Astrocyte (in vitro differentiated cells and primary cell): ENCODE data around the gene STK39. TPM values are rescaled to one million over a fixed set of nuclear protein-coding genes. Genes with fewer than 3 reads are reported as not detected.

Experiments used
- DNase-seq: peaks from one replicate; pipeline ENCODE4 v3.0.0-alpha.2; 2010; ENCODE audit warnings: low read depth
- FAIRE-seq: peaks from 2 replicates; lab custom pipeline; 2011; peaks lifted over from hg19 to GRCh38; lab: Jason Lieb, UNC
- H2AFZ ChIP-seq: 2 replicates; pipeline ENCODE4 v1.6.0; 2012; ENCODE audit warnings: low read depth, low read length, inconsistent platforms
- H3K27ac ChIP-seq: 2 replicates; pipeline ENCODE4 v1.5.1; 2011; ENCODE audit warnings: low read depth, low read length, inconsistent platforms
- H3K27me3 ChIP-seq: 2 replicates; pipeline ENCODE4 v1.6.0; 2011; ENCODE audit warnings: low read length, inconsistent platforms; ENCODE audit not compliant: insufficient read depth
- H3K36me3 ChIP-seq: 2 replicates; pipeline ENCODE4 v1.5.1; 2011; ENCODE audit warnings: low read length, inconsistent platforms; ENCODE audit not compliant: insufficient read depth
- H3K4me1 ChIP-seq: 2 replicates; pipeline ENCODE4 v1.5.1; 2011; ENCODE audit warnings: low read length, inconsistent platforms; ENCODE audit not compliant: insufficient read depth
- H3K4me2 ChIP-seq: 2 replicates; pipeline ENCODE4 v1.6.0; 2012; ENCODE audit warnings: low read length, inconsistent platforms
- H3K4me3 ChIP-seq: 2 replicates; pipeline ENCODE4 v1.5.1; 2011; ENCODE audit warnings: low read depth, mild to moderate bottlenecking, low read length, inconsistent platforms; ENCODE audit not compliant: insufficient read depth
- H3K79me2 ChIP-seq: 2 replicates; pipeline ENCODE4 v1.6.0; 2012; ENCODE audit warnings: mild to moderate bottlenecking, low read length, inconsistent platforms; ENCODE audit not compliant: insufficient read depth
- H3K9ac ChIP-seq: 2 replicates; pipeline ENCODE4 v1.6.0; 2012; ENCODE audit warnings: mild to moderate bottlenecking, low read length, inconsistent platforms
- H3K9me3 ChIP-seq: 2 replicates; pipeline ENCODE4 v1.5.1; 2012; ENCODE audit warnings: low read depth, mild to moderate bottlenecking, low read length, inconsistent platforms; ENCODE audit not compliant: insufficient read depth
- H4K20me1 ChIP-seq: 2 replicates; pipeline ENCODE4 v1.6.0; 2012; ENCODE audit warnings: low read length, inconsistent platforms; ENCODE audit not compliant: insufficient read depth
- H3K27ac Mint-ChIP-seq: one replicate; pipeline ENCODE4 v1.8.0; 2021; ENCODE audit warnings: mild to moderate bottlenecking, mixed read lengths; ENCODE audit not compliant: unreplicated experiment
- H3K27me3 Mint-ChIP-seq: one replicate; pipeline ENCODE4 v1.8.0; 2021; ENCODE audit warnings: low read depth, mixed read lengths; ENCODE audit not compliant: unreplicated experiment
- H3K36me3 Mint-ChIP-seq: one replicate; pipeline ENCODE4 v1.8.0; 2021; ENCODE audit warnings: low read depth, mixed read lengths; ENCODE audit not compliant: unreplicated experiment
- H3K4me1 Mint-ChIP-seq: one replicate; pipeline ENCODE4 v1.8.0; 2021; ENCODE audit warnings: low read depth, mixed read lengths; ENCODE audit not compliant: unreplicated experiment
- H3K4me3 Mint-ChIP-seq: one replicate; pipeline ENCODE4 v1.8.0; 2021; ENCODE audit warnings: mild to moderate bottlenecking, moderate library complexity, mixed read lengths; ENCODE audit not compliant: unreplicated experiment
- H3K9me3 Mint-ChIP-seq: one replicate; pipeline ENCODE4 v1.8.0; 2021; ENCODE audit warnings: mild to moderate bottlenecking, mixed read lengths; ENCODE audit not compliant: unreplicated experiment
- EZH2 ChIP-seq: IDR thresholded peaks from 2 replicates; pipeline ENCODE4 v1.6.1; 2012; ENCODE audit warnings: mild to moderate bottlenecking, low read length, inconsistent platforms; ENCODE audit not compliant: insufficient read depth
- total RNA-seq: library from RNA; stranded (reverse); gene quantifications from 2 replicates; pipeline ENCODE4 v1.2.1, GENCODE V29; 2021
- TF ChIP-seq, protein P1 (sequence below): IDR thresholded peaks from 2 replicates; pipeline ENCODE4 v1.5.1; 2011; ENCODE audit warnings: low read depth, mild to moderate bottlenecking, inconsistent platforms, low read length, moderate library complexity; ENCODE audit not compliant: insufficient read depth

Gene STK39
- total RNA-seq, 1 donor from 2014 or later = 23.4 TPM

DNA sequence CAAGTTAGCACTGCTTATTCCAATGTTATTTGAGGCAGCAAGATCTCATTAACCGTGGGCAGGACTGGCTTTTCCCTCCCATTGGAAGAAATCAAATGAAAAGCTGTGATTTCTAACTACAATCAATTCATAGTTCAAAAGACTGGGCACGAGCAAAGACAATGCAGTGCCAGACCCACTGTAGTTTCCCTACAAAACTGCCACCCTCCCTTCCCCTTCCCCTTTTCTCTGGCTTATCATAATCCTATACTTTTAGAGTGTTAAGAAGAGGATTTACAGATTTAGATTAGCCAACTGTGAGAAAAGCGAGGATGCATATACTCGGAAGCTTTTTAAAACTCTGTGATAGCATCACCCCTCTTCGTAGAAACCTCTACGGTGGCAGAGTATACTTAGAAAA, 260.4 kb downstream of the STK39 start:
- peaks cover 4% of the 10 kb centered on the region for H3K4me1 Mint-ChIP-seq
- Histone ChIP-seq H3K9ac (no peak overlapping the region), H3K36me3 (peaks cover 2% of the 10 kb centered on the region), H2AFZ (no peak overlapping the region), H3K4me1 (no peaks in the 10 kb centered on the region), H3K27me3 (no peaks in the 10 kb centered on the region), H3K4me3 (no peak overlapping the region), H3K79me2 (no peaks in the 10 kb centered on the region), H4K20me1 (no peaks in the 10 kb centered on the region), H3K27ac (no peak overlapping the region), H3K9me3 (no peaks in the 10 kb centered on the region), H3K4me2 (no peak overlapping the region)
- H3K36me3 Mint-ChIP-seq = peaks cover 6% of the 10 kb centered on the region
- H3K27me3 Mint-ChIP-seq = no peaks in the 10 kb centered on the region
- H3K27ac Mint-ChIP-seq = no peak overlapping the region
- DNase-seq = no peak
- TF ChIP-seq, protein P1, sequence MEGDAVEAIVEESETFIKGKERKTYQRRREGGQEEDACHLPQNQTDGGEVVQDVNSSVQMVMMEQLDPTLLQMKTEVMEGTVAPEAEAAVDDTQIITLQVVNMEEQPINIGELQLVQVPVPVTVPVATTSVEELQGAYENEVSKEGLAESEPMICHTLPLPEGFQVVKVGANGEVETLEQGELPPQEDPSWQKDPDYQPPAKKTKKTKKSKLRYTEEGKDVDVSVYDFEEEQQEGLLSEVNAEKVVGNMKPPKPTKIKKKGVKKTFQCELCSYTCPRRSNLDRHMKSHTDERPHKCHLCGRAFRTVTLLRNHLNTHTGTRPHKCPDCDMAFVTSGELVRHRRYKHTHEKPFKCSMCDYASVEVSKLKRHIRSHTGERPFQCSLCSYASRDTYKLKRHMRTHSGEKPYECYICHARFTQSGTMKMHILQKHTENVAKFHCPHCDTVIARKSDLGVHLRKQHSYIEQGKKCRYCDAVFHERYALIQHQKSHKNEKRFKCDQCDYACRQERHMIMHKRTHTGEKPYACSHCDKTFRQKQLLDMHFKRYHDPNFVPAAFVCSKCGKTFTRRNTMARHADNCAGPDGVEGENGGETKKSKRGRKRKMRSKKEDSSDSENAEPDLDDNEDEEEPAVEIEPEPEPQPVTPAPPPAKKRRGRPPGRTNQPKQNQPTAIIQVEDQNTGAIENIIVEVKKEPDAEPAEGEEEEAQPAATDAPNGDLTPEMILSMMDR = no peak
- TF ChIP-seq EZH2 = no peak
- H3K9me3 Mint-ChIP-seq = no peaks in the 10 kb centered on the region
- FAIRE-seq = no peak
- no peak overlapping the region for H3K4me3 Mint-ChIP-seq

DNA sequence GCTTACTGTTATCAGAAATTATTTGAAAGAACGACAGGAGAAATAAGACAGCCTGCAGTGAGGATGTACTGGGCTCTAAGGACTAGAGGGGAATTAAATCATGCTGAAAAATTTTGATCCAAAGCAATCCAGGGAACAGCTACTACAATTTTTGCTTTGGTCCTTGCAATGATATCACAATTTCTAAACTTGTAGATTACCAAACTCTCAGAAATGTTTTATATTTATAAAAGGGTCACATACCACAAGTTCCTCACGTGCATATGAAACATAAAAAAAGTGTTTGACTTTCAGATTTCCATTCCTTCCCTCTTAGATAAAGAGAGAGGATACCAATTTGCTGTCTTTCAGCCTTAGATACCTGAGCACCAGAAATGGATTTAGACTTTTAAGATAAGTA, 261.2 kb downstream of the STK39 start:
- Histone ChIP-seq H2AFZ (no peak overlapping the region), H3K4me1 (no peaks in the 10 kb centered on the region), H3K9ac (no peak overlapping the region), H3K79me2 (no peaks in the 10 kb centered on the region), H3K9me3 (no peaks in the 10 kb centered on the region), H3K27ac (no peak overlapping the region), H4K20me1 (no peaks in the 10 kb centered on the region), H3K4me3 (no peak overlapping the region), H3K4me2 (no peak overlapping the region), H3K27me3 (no peaks in the 10 kb centered on the region), H3K36me3 (peaks cover 2% of the 10 kb centered on the region)
- Mint-ChIP-seq H3K4me3 (no peak overlapping the region), H3K9me3 (no peaks in the 10 kb centered on the region), H3K36me3 (peaks cover 6% of the 10 kb centered on the region), H3K27ac (no peak overlapping the region), H3K4me1 (no peaks in the 10 kb centered on the region), H3K27me3 (no peaks in the 10 kb centered on the region)
- FAIRE-seq (no peak), DNase-seq (no peak)
- TF ChIP-seq, protein P1 = no peak
- no peak for TF ChIP-seq EZH2

DNA sequence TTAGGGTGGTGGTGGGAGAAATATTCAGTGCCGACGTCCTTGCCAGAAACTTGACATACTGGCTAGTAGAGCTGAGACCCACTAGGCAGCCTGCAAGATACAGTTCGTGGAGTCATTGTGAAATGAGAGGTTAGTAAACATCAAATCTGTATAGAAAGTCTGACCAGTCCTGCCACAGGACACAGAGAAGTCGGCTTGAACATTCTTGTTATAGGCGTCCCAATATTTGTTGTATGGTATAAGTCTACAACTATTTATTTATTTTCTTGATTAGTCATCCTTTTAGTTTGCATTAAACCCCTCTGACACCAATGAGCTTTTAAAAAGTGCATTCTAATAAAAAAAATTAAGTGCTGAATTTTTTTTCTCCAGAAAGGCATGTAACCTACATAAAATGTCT, 265.4 kb downstream of the STK39 start:
- Mint-ChIP-seq H3K4me3 (no peak overlapping the region), H3K9me3 (no peaks in the 10 kb centered on the region), H3K4me1 (no peaks in the 10 kb centered on the region), H3K27ac (no peak overlapping the region), H3K27me3 (no peaks in the 10 kb centered on the region), H3K36me3 (peaks cover 8% of the 10 kb centered on the region)
- H3K27ac ChIP-seq = no peak overlapping the region
- no peaks in the 10 kb centered on the region for H3K4me1 ChIP-seq
- H3K27me3 ChIP-seq = no peaks in the 10 kb centered on the region
- no peak for DNase-seq
- H3K4me3 ChIP-seq = no peak overlapping the region
- H3K9ac ChIP-seq = no peak overlapping the region
- H4K20me1 ChIP-seq = no peaks in the 10 kb centered on the region
- no peak overlapping the region for H3K4me2 ChIP-seq
- TF ChIP-seq, protein P1 = no peak
- TF ChIP-seq EZH2 = no peak
- no peaks in the 10 kb centered on the region for H3K9me3 ChIP-seq
- H3K36me3 ChIP-seq = no peaks in the 10 kb centered on the region
- no peak overlapping the region for H2AFZ ChIP-seq
- FAIRE-seq = no peak
- no peaks in the 10 kb centered on the region for H3K79me2 ChIP-seq
